ENCODE results near the gene COMT.

COMT gene

DNA sequence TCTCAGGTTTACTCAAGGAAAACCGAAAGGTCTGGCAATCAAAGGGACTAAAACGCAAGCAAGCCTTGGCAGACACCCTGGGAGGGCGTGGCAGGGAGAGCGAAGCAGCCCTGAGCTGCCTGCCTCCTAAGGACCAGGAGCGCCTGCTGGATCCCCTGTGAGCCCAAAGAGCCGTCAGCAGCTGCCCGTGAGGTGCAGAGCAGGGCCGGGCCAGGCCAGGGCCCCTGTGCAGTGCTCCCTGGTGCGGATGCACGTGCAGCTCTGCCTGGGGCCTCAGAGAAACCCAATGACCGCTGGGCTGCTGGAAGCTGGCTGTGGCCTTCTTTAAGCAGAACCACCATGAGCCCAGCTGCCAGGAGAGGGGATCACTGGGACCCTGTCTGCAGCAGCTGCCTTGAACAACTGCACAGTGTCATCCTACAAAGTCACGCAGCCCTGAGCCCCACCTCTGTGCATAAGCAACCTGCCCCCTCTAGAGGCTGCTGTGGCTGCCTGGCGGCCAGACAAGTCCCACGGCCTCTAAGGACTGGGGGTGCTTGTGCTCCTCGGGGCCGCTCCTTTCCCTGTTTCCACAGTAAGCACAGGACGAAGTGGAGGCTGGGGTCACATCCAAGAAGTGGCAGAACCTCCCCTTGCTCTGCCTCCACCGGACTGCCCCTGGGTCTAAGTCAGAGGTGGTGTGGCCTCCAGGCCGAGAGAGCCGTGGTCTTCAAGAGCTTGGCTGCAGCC, 29.1 kb upstream of the COMT start:
- no peak overlapping the region for H3K9ac ChIP-seq (ENCODE audit: insufficient read length)
- no peak overlapping the region for H3K27ac ChIP-seq
- H3K9me3 ChIP-seq (ENCODE audit: low read depth, low read length) = no peaks in the 10 kb centered on the region
- no peak overlapping the region for H3K4me3 ChIP-seq
- TF ChIP-seq EZH2 (IDR thresholded peaks at IDR 0.05) (no peak), FOXP2 (optimal IDR thresholded peaks at IDR 0.05; ENCODE audit: control extremely low read depth, extremely low read length, insufficient read depth) (no peak), POLR2AphosphoS5 (IDR thresholded peaks at IDR 0.05; ENCODE audit: borderline replicate concordance, low read depth, low read length) (no peak)
- H3K36me3 ChIP-seq (ENCODE audit: insufficient read depth, low read length) = peaks cover 11% of the 10 kb centered on the region
- DNase-seq (ENCODE audit: low read depth, low spot score) = no peak

- DNase-seq (ENCODE audit: low read depth, low spot score) = no peak
- Histone ChIP-seq H3K36me3 (ENCODE audit: insufficient read depth, low read length) (peaks cover 11% of the 10 kb centered on the region), H3K4me3 (no peak overlapping the region), H3K9me3 (ENCODE audit: low read depth, low read length) (no peaks in the 10 kb centered on the region), H3K27ac (no peak overlapping the region), H3K9ac (ENCODE audit: insufficient read length) (no peak overlapping the region)
- TF ChIP-seq FOXP2 (optimal IDR thresholded peaks at IDR 0.05; ENCODE audit: control extremely low read depth, extremely low read length, insufficient read depth) (no peak), POLR2AphosphoS5 (IDR thresholded peaks at IDR 0.05; ENCODE audit: borderline replicate concordance, low read depth, low read length) (no peak), EZH2 (IDR thresholded peaks at IDR 0.05) (no peak)
These were observed 28.1 kb upstream of the COMT start for GRCh38 chr22:19913337-19913936.

DNA sequence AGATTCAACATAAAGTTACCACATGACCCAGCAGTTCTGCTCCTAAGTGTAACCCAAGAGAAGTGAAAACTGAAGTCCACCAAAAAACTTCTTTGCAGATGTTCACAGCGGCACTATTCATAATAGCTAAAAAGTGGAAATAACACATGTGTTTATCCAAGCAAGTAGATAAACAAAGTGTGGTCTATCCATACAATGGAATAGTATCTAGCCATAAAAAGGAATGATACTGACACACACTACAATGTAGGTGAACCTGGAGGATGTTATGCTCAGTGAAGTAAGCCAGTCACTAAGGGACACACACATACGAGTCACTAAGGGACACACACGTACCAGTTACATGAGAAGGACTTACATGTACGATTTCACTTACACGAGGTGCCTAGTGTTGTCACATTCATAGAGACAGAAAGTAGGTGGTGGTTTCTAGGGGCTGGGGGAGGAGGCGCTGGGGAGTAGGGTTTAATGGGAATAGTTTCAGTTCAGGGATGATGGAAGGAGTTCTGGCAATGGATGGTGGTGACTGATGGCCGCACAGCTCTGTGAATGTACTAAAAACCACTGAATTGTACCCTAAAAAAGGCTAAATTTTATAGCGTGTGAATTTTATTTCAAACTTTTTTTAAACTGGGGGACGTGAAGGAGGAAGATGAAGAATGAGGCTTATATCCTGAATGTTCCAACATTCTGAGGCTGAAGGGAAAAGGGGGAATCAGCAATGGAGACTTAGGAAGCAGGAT, 27.2 kb upstream of the COMT start:
- Histone ChIP-seq H3K9me3 (ENCODE audit: low read depth, low read length) (no peaks in the 10 kb centered on the region), H3K4me3 (no peak overlapping the region), H3K9ac (ENCODE audit: insufficient read length) (no peak overlapping the region), H3K27ac (no peak overlapping the region), H3K36me3 (ENCODE audit: insufficient read depth, low read length) (peaks cover 11% of the 10 kb centered on the region)
- TF ChIP-seq EZH2 (IDR thresholded peaks at IDR 0.05) (no peak), POLR2AphosphoS5 (IDR thresholded peaks at IDR 0.05; ENCODE audit: borderline replicate concordance, low read depth, low read length) (no peak), FOXP2 (optimal IDR thresholded peaks at IDR 0.05; ENCODE audit: control extremely low read depth, extremely low read length, insufficient read depth) (no peak)
- DNase-seq (ENCODE audit: low read depth, low spot score) = no peak

DNA sequence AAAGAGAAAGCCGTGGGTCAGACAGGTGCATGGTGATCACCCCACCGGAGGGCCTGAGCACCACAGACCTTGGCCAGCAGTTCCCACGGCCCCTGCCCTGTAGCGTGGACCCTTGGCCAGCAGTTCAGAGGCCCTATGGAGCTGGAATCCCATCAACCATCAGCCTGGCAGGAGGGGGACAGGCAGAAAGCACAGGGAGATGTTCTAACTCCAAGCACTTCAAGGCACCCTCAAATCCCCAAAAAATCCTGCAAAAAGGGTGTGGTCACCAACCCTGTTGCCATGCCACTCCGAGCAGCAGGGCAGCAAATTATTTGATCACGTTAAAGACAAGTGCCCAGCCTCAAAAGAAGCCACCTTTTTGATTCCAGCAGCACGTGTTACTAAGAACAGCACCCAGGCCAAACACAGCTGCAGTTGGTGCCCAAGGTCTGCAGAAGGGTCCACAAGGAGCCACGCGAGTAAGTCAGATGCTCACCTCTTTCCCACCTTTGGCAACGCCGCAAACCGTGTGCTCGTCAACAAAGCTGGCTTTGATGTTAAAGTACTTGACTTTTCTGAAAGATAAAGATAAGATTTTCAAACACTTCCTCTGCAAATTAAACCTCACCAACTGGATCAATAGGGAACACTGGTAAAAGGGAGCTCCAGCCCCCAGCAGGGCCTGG, 26.2 kb upstream of the COMT start:
- TF ChIP-seq FOXP2 (optimal IDR thresholded peaks at IDR 0.05; ENCODE audit: control extremely low read depth, extremely low read length, insufficient read depth) = no peak
- no peak for TF ChIP-seq POLR2AphosphoS5 (IDR thresholded peaks at IDR 0.05; ENCODE audit: borderline replicate concordance, low read depth, low read length)
- TF ChIP-seq EZH2 (IDR thresholded peaks at IDR 0.05) = no peak
- Histone ChIP-seq H3K4me3 (no peak overlapping the region), H3K36me3 (ENCODE audit: insufficient read depth, low read length) (peaks cover 11% of the 10 kb centered on the region), H3K27ac (no peak overlapping the region), H3K9ac (ENCODE audit: insufficient read length) (no peak overlapping the region), H3K9me3 (ENCODE audit: low read depth, low read length) (no peaks in the 10 kb centered on the region)
- DNase-seq (ENCODE audit: low read depth, low spot score) = no peak

- no peak for TF ChIP-seq FOXP2 (optimal IDR thresholded peaks at IDR 0.05; ENCODE audit: control extremely low read depth, extremely low read length, insufficient read depth)
- no peak for TF ChIP-seq POLR2AphosphoS5 (IDR thresholded peaks at IDR 0.05; ENCODE audit: borderline replicate concordance, low read depth, low read length)
- no peak for TF ChIP-seq EZH2 (IDR thresholded peaks at IDR 0.05)
- Histone ChIP-seq H3K36me3 (ENCODE audit: insufficient read depth, low read length) (peaks cover 11% of the 10 kb centered on the region), H3K9ac (ENCODE audit: insufficient read length) (no peak overlapping the region), H3K27ac (no peak overlapping the region), H3K9me3 (ENCODE audit: low read depth, low read length) (no peaks in the 10 kb centered on the region), H3K4me3 (no peak overlapping the region)
- DNase-seq (ENCODE audit: low read depth, low spot score) = no peak
These were observed 25.6 kb upstream of the COMT start for GRCh38 chr22:19916006-19916405.

DNA sequence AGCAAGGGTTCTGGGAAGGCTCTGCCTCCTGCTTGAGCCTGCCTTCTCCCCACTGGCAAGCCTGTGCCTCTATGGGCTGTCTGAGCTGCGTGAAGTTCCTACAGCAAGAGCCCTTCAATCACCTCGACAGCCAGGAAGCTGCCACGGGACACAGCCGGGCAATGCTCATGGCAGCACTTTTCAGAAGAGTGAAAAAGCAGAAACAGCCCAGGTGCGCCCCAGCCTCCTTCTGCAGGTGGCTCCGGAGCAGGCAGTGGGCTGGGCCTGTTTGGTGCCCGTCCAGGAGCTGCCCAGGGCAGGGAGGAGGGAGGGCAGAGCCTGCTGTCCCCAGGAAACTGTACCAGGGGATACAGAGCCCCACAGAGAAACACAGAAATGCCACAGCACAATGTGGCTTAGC, 24.6 kb upstream of the COMT start:
- Histone ChIP-seq H3K9me3 (ENCODE audit: low read depth, low read length) (no peaks in the 10 kb centered on the region), H3K9ac (ENCODE audit: insufficient read length) (no peak overlapping the region), H3K4me3 (no peak overlapping the region), H3K27ac (no peak overlapping the region), H3K36me3 (ENCODE audit: insufficient read depth, low read length) (peaks cover 11% of the 10 kb centered on the region)
- TF ChIP-seq EZH2 (IDR thresholded peaks at IDR 0.05) = no peak
- TF ChIP-seq FOXP2 (optimal IDR thresholded peaks at IDR 0.05; ENCODE audit: control extremely low read depth, extremely low read length, insufficient read depth) = no peak
- no peak for TF ChIP-seq POLR2AphosphoS5 (IDR thresholded peaks at IDR 0.05; ENCODE audit: borderline replicate concordance, low read depth, low read length)
- DNase-seq (ENCODE audit: low read depth, low spot score) = no peak

DNA sequence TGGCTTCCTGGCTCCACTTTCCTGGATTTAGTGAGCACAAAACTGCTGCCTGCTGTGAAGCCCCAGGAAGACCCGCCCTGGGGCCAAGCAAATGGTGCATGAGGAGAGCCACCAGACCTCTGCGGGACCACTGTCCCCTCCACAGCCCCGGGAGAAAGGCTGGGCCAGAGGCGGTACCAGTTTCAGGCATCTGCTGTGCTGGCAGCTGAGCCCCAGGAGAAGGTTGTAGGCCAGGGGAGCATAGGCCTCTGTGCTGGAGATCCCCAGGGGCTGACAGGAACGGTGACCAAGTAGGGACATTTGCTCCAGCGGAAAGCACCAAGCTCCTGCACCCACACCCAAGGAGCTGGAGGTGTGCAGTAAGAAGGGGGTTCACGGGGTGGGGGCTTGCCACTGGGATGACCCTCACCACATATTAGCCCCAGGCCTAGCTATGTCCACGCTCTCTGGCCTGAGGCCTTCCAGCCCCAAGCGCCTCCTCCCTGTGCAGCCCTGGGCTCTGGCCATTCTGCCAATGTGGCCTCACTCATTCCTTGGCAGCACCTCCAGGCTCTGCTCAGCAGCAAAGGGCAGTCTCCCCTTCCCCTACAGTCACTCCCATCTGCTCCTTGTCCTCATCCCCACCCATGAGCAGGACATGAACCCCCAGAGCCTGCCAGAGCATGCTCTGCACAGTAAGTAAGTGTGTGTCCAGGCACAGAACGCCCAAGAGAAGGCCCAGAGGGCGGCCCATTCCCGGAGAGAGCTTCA, 24.0 kb upstream of the COMT start:
- no peak for DNase-seq (ENCODE audit: low read depth, low spot score)
- TF ChIP-seq FOXP2 (optimal IDR thresholded peaks at IDR 0.05; ENCODE audit: control extremely low read depth, extremely low read length, insufficient read depth) = no peak
- no peak for TF ChIP-seq EZH2 (IDR thresholded peaks at IDR 0.05)
- TF ChIP-seq POLR2AphosphoS5 (IDR thresholded peaks at IDR 0.05; ENCODE audit: borderline replicate concordance, low read depth, low read length) = no peak
- no peak overlapping the region for H3K4me3 ChIP-seq
- H3K9ac ChIP-seq (ENCODE audit: insufficient read length) = no peak overlapping the region
- H3K9me3 ChIP-seq (ENCODE audit: low read depth, low read length) = no peaks in the 10 kb centered on the region
- H3K27ac ChIP-seq = no peak overlapping the region
- H3K36me3 ChIP-seq (ENCODE audit: insufficient read depth, low read length) = peaks cover 11% of the 10 kb centered on the region
